Bronchial epithelial cell (primary cell): ENCODE results near the gene MAP3K7CL. TPM values are rescaled to one million over a fixed set of nuclear protein-coding genes. Genes with fewer than 3 reads are reported as not detected.
A peak's percentile ranks its signal among the peaks of the same experiment; 100 is the strongest.

ENCODE experiments used
- DNase-seq: peaks from one replicate; pipeline ENCODE4 v3.0.0-alpha.2; 2010; ENCODE audit warnings: low read depth
- FAIRE-seq: peaks from 2 replicates; lab custom pipeline; 2011; peaks lifted over from hg19 to GRCh38; lab: Jason Lieb, UNC
- H3K27me3 ChIP-seq: 2 replicates; pipeline ENCODE4 v1.5.1; 2011; ENCODE audit warnings: low read length; ENCODE audit not compliant: control insufficient read depth, insufficient read depth
- H3K36me3 ChIP-seq: 2 replicates; pipeline ENCODE4 v1.5.1; 2011; ENCODE audit warnings: low read length; ENCODE audit not compliant: control insufficient read depth, insufficient read depth
- H3K4me3 ChIP-seq: 2 replicates; pipeline ENCODE4 v1.5.1; 2011; ENCODE audit warnings: mild to moderate bottlenecking, low read depth, low read length, control low read depth
- CTCF ChIP-seq: IDR thresholded peaks from 2 replicates; pipeline ENCODE4 v1.5.1; 2011; ENCODE audit warnings: mild to moderate bottlenecking, moderate library complexity, low read length, control low read depth, inconsistent platforms; ENCODE audit not compliant: insufficient read depth, severe bottlenecking
- total RNA-seq: library from RNA; depleted of rRNA; stranded (reverse); fragments of >200 nt; gene quantifications from 2 replicates; pipeline ENCODE4 v1.2.1, GENCODE V29; 2014

MAP3K7CL gene
- total RNA-seq, 1 donor from 2014 or later = 5.8 TPM

- DNase-seq (no peak), FAIRE-seq (no peak)
- TF ChIP-seq CTCF = no peak
- Histone ChIP-seq H3K27me3 (no peaks in the 10 kb centered on the region), H3K36me3 (no peaks in the 10 kb centered on the region), H3K4me3 (no peak overlapping the region)
Measured at GRCh38 chr21:29219165-29219770, 88.8 kb downstream of the MAP3K7CL start.

- Histone ChIP-seq H3K27me3 (no peaks in the 10 kb centered on the region), H3K4me3 (no peak overlapping the region), H3K36me3 (no peaks in the 10 kb centered on the region)
- no peak for TF ChIP-seq CTCF
- FAIRE-seq (no peak), DNase-seq (no peak)
Measured at GRCh38 chr21:29221253-29221744, 90.9 kb downstream of the MAP3K7CL start.

- no peaks in the 10 kb centered on the region for H3K27me3 ChIP-seq
- DNase-seq (peak; percentile 61), FAIRE-seq (no peak)
- H3K36me3 ChIP-seq = no peaks in the 10 kb centered on the region
- H3K4me3 ChIP-seq = no peak overlapping the region
- TF ChIP-seq CTCF = no peak
Measured at GRCh38 chr21:29224006-29224405, 93.6 kb downstream of the MAP3K7CL start.

Other genes with a start within 250 kb of the MAP3K7CL start
- 22.4 and 25.0 TPM in 2 replicates for gene LTN1, start 137.8 kb upstream of the MAP3K7CL start, total RNA-seq
- gene RWDD2B, start 111.3 kb upstream of the MAP3K7CL start, total RNA-seq = 5.0 and 7.6 TPM in 2 replicates
- gene USP16, start 106.0 kb upstream of the MAP3K7CL start, total RNA-seq = 32.1 and 36.4 TPM in 2 replicates
- gene CCT8, start 57.0 kb upstream of the MAP3K7CL start, total RNA-seq = 117 and 222 TPM in 2 replicates
- gene BACH1, start 168.3 kb downstream of the MAP3K7CL start, total RNA-seq = 60.9 and 97.7 TPM in 2 replicates